Keratinocyte (primary cell): ENCODE measurements around the gene TSHZ1. TPM values are rescaled to one million over a fixed set of nuclear protein-coding genes. Genes with fewer than 3 reads are reported as not detected.

Experiments used
- DNase-seq: peaks from one replicate; pipeline ENCODE4 v3.0.0-alpha.2; 2011; ENCODE audit warnings: low read depth, missing footprints, low spot score
- FAIRE-seq: peaks from 2 replicates; lab custom pipeline; 2011; peaks lifted over from hg19 to GRCh38; lab: Jason Lieb, UNC
- H2AFZ ChIP-seq: 2 replicates; pipeline ENCODE4 v1.6.0; 2012; ENCODE audit warnings: low read length, control low read depth, inconsistent platforms; ENCODE audit not compliant: control insufficient read depth
- H3K27ac ChIP-seq: 2 replicates; pipeline ENCODE4 v1.5.1; 2011; ENCODE audit warnings: low read length; ENCODE audit not compliant: control insufficient read depth, insufficient read depth
- H3K27me3 ChIP-seq: 3 replicates; pipeline ENCODE4 v1.6.0; 2011; ENCODE audit warnings: low read length; ENCODE audit not compliant: control insufficient read depth, insufficient read depth; ENCODE audit errors: extremely low read depth
- H3K36me3 ChIP-seq, 2 experiments: 2 replicates in 1 of 2; 3 replicates in 1 of 2; pipeline ENCODE4 v1.5.1; 2011; ENCODE audit warnings: low read length in 2 of 2, mild to moderate bottlenecking in 1 of 2; ENCODE audit not compliant: control insufficient read depth in 2 of 2, insufficient read depth in 2 of 2; ENCODE audit errors: extremely low read depth in 1 of 2
- H3K4me1 ChIP-seq: 3 replicates; pipeline ENCODE4 v1.5.1; 2011; ENCODE audit warnings: low read length; ENCODE audit not compliant: control insufficient read depth, insufficient read depth; ENCODE audit errors: extremely low read depth
- H3K4me2 ChIP-seq: 3 replicates; pipeline ENCODE4 v1.6.0; 2011; ENCODE audit warnings: low read depth, low read length; ENCODE audit not compliant: control insufficient read depth, insufficient read depth; ENCODE audit errors: extremely low read depth
- H3K4me3 ChIP-seq, 3 experiments: fragments of 200-600 bp in 1 of 3; sonication (generic) in 1 of 3; 2 replicates in 2 of 3; 3 replicates in 1 of 3; pipeline ENCODE4 v1.5.1; 2011 to 2016; ENCODE audit warnings: low read length in 3 of 3, mild to moderate bottlenecking in 3 of 3, control low read depth in 2 of 3, inconsistent platforms in 1 of 3, low read depth in 1 of 3, mixed read lengths in 1 of 3, mixed run types in 1 of 3, moderate library complexity in 1 of 3; ENCODE audit not compliant: control insufficient read depth in 2 of 3, insufficient read depth in 2 of 3; ENCODE audit errors: extremely low read depth in 1 of 3
- H3K79me2 ChIP-seq: 2 replicates; pipeline ENCODE4 v1.6.0; 2012; ENCODE audit warnings: low read length; ENCODE audit not compliant: control insufficient read depth, insufficient read depth
- H3K9ac ChIP-seq: 3 replicates; pipeline ENCODE4 v1.6.0; 2011; ENCODE audit warnings: low read length; ENCODE audit not compliant: control insufficient read depth, insufficient read depth; ENCODE audit errors: extremely low read depth
- H3K9me1 ChIP-seq: 3 replicates; pipeline ENCODE4 v1.6.0; 2011; ENCODE audit warnings: low read length; ENCODE audit not compliant: control insufficient read depth, insufficient read depth; ENCODE audit errors: extremely low read depth
- H3K9me3 ChIP-seq: 2 replicates; pipeline ENCODE4 v1.5.1; 2012; ENCODE audit warnings: low read depth, low read length; ENCODE audit not compliant: control insufficient read depth
- H4K20me1 ChIP-seq: 3 replicates; pipeline ENCODE4 v1.6.0; 2011; ENCODE audit warnings: low read length; ENCODE audit not compliant: control insufficient read depth, insufficient read depth; ENCODE audit errors: extremely low read depth
- EZH2 ChIP-seq: IDR thresholded peaks from one replicate; pipeline ENCODE4 v1.6.1; 2012; ENCODE audit warnings: inconsistent platforms, mild to moderate bottlenecking, low read length, moderate library complexity
- dilution Hi-C: fragments of 300-500 bp; cut with MboI; formaldehyde crosslinking; loops from one replicate; pipeline ENCODE4 v1.7.0; 2020; ENCODE audit warnings: low sequenced_read_pairs; ENCODE audit not compliant: extremely low pct_ligation_motif_present
- polyA plus RNA-seq, 5 experiments: library from polyadenylated mRNA; depleted of rRNA in 3 of 5; stranded (reverse) in 3 of 5; stranded (forward) in 1 of 5; unstranded in 1 of 5; fragments of >200 nt; gene quantifications; 1 replicate in 1 of 5; 2 replicates in 3 of 5; 3 replicates in 1 of 5; pipeline versions ENCODE4 v1.2.1 to v1.2.3, GENCODE V29; 2011 to 2012; ENCODE audit warnings: missing spikeins in 2 of 5, low read depth in 1 of 5, low replicate concordance in 1 of 5
- TF ChIP-seq, protein P1 (sequence below), 3 experiments: IDR thresholded peaks in 1 of 3; conservative IDR thresholded peaks in 1 of 3; optimal IDR thresholded peaks in 1 of 3; 2 replicates in 2 of 3; 3 replicates in 1 of 3; pipeline versions ENCODE3 to v1.5.1; 2011; ENCODE audit warnings: low read length in 3 of 3, mild to moderate bottlenecking in 3 of 3, moderate library complexity in 2 of 3, control low read depth in 1 of 3, inconsistent platforms in 1 of 3; ENCODE audit not compliant: insufficient read depth in 2 of 3; ENCODE audit errors: extremely low read depth in 1 of 3

The TSHZ1 gene
- polyA plus RNA-seq, 1 donor (not counting 4 experiments of a cell fraction or from before 2014, with no cell fraction given), result 2.2 TPM

DNA sequence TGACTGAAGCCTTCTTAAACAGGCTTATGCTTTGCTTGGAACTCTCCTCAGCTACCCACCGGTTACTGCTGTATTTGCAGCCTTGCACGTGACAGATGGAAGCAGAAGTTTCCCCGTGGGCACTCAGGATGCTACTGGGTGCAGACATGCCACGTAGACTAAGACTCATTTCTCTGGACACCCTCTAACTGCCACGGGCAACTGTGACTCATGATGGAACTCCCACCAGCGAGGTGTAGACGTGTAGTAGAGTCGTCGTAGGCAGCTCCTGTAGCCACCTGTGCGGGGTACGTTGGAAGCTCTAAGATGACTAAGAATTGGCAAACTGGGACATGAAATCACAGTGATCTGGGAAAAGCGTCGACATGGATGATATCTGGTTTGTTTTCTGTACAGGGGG, 27.5 kb downstream of the TSHZ1 start:
- no peaks in the 10 kb centered on the region for H3K9me3 ChIP-seq
- no peak overlapping the region for H3K4me3 ChIP-seq
- H2AFZ ChIP-seq, result no peak overlapping the region
- H3K27ac ChIP-seq, result no peak overlapping the region
- H3K9ac ChIP-seq, result no peak overlapping the region
- DNase-seq (no peak), FAIRE-seq (no peak)
- dilution Hi-C loops, result no loop called here
- TF ChIP-seq, protein P1, sequence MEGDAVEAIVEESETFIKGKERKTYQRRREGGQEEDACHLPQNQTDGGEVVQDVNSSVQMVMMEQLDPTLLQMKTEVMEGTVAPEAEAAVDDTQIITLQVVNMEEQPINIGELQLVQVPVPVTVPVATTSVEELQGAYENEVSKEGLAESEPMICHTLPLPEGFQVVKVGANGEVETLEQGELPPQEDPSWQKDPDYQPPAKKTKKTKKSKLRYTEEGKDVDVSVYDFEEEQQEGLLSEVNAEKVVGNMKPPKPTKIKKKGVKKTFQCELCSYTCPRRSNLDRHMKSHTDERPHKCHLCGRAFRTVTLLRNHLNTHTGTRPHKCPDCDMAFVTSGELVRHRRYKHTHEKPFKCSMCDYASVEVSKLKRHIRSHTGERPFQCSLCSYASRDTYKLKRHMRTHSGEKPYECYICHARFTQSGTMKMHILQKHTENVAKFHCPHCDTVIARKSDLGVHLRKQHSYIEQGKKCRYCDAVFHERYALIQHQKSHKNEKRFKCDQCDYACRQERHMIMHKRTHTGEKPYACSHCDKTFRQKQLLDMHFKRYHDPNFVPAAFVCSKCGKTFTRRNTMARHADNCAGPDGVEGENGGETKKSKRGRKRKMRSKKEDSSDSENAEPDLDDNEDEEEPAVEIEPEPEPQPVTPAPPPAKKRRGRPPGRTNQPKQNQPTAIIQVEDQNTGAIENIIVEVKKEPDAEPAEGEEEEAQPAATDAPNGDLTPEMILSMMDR (optimal IDR thresholded peaks at IDR 0.05 in 1 of 3, IDR thresholded peaks at IDR 0.05 in 1 of 3, conservative IDR thresholded peaks at IDR 0.05 in 1 of 3; ENCODE audit: extremely low read depth in 1 of 3, insufficient read depth in 2 of 3, low read length in 3 of 3), result no peak
- TF ChIP-seq EZH2, result no peak
- H3K4me1 ChIP-seq, result peaks cover 4% of the 10 kb centered on the region
- H3K9me1 ChIP-seq, result peaks cover 3% of the 10 kb centered on the region
- H4K20me1 ChIP-seq, result no peaks in the 10 kb centered on the region
- no peak overlapping the region for H3K4me2 ChIP-seq
- H3K79me2 ChIP-seq, result no peaks in the 10 kb centered on the region
- no peaks in the 10 kb centered on the region for H3K27me3 ChIP-seq
- no peaks in the 10 kb centered on the region for H3K36me3 ChIP-seq

DNA sequence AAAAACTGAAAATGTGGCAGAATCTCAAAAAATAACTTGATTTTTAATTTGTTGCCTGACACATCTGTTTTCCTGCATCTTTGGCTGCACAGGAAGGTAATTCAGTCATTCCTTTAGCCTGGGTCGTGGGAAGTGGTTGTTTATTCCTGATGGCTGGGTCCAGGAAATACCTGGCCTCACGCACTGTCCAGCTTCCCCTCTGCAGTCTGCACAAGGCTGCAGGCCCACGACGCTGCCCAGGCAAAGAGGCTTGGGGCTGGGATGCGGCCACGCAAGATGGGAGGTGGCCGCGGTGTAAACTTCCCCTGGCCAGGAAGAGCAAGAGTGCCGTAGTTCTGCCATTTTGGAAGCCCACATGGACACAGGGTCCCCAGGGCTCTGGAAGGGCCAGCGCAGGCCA, 28.2 kb downstream of the TSHZ1 start:
- Histone ChIP-seq H3K79me2 (no peaks in the 10 kb centered on the region), H3K9ac (no peak overlapping the region), H3K27me3 (no peaks in the 10 kb centered on the region), H3K4me2 (no peak overlapping the region), H4K20me1 (no peaks in the 10 kb centered on the region), H3K9me1 (peaks cover 3% of the 10 kb centered on the region), H3K4me3 (no peak overlapping the region), H3K36me3 (no peaks in the 10 kb centered on the region), H2AFZ (no peak overlapping the region), H3K9me3 (no peaks in the 10 kb centered on the region), H3K4me1 (peaks cover 4% of the 10 kb centered on the region), H3K27ac (no peak overlapping the region)
- dilution Hi-C loops, result no loop called here
- TF ChIP-seq EZH2, result no peak
- TF ChIP-seq, protein P1 (optimal IDR thresholded peaks at IDR 0.05 in 1 of 3, IDR thresholded peaks at IDR 0.05 in 1 of 3, conservative IDR thresholded peaks at IDR 0.05 in 1 of 3; ENCODE audit: extremely low read depth in 1 of 3, insufficient read depth in 2 of 3, low read length in 3 of 3), result no peak
- no peak for FAIRE-seq
- no peak for DNase-seq
